CD14-positive monocyte (primary cell): ENCODE data around the gene SNX1. TPM values are rescaled to one million over a fixed set of nuclear protein-coding genes. Genes with fewer than 3 reads are reported as not detected.

ENCODE experiments used
- DNase-seq, 3 donors: peaks; one replicate each; pipeline ENCODE4 v3.0.0-alpha.2; 2011 to 2022
- H2AFZ ChIP-seq: 2 replicates; pipeline ENCODE4 v1.6.0; 2012; ENCODE audit warnings: mild to moderate bottlenecking, low read depth, low read length, inconsistent platforms; ENCODE audit not compliant: insufficient read depth, poor library complexity, severe bottlenecking
- H3K27ac ChIP-seq, 2 donors: 1 replicate in 1 of 2; 2 replicates in 1 of 2; pipeline ENCODE4 v1.5.1; 2012 to 2013; ENCODE audit warnings: low read length in 2 of 2, control low read depth in 1 of 2, inconsistent platforms in 1 of 2, low read depth in 1 of 2, mild to moderate bottlenecking in 1 of 2
- H3K27me3 ChIP-seq, 2 donors: one replicate each; pipeline versions ENCODE4 v1.6.0 to v1.6.1; 2011 to 2013; ENCODE audit warnings: low read length in 2 of 2; ENCODE audit not compliant: control insufficient read depth in 2 of 2, insufficient read depth in 2 of 2
- H3K36me3 ChIP-seq, 2 donors: replicated peaks in 1 of 2; 1 replicate in 1 of 2; 2 replicates in 1 of 2; pipeline versions ENCODE4 v1.5.1 to v1.6.1; 2012 to 2013; ENCODE audit warnings: low read length in 2 of 2, control low read depth in 1 of 2, inconsistent platforms in 1 of 2, mild to moderate bottlenecking in 1 of 2; ENCODE audit not compliant: insufficient read depth in 2 of 2, control insufficient read depth in 1 of 2
- H3K4me1 ChIP-seq, 2 donors: 1 replicate in 1 of 2; 2 replicates in 1 of 2; pipeline versions ENCODE4 v1.5.1 to v1.6.1; 2012 to 2013; ENCODE audit warnings: low read length in 2 of 2, control low read depth in 1 of 2, inconsistent platforms in 1 of 2, mild to moderate bottlenecking in 1 of 2, moderate library complexity in 1 of 2; ENCODE audit not compliant: insufficient read depth in 2 of 2, control insufficient read depth in 1 of 2
- H3K4me2 ChIP-seq: replicated peaks from 2 replicates; pipeline ENCODE3; 2012; ENCODE audit warnings: low read length, moderate library complexity, mild to moderate bottlenecking; ENCODE audit not compliant: poor library complexity, severe bottlenecking; ENCODE audit errors: extremely low read depth
- H3K4me3 ChIP-seq, 3 experiments: fragments of 200-600 bp in 1 of 3; sonication (generic) in 1 of 3; replicated peaks in 1 of 3; 1 replicate in 2 of 3; 2 replicates in 1 of 3; pipeline ENCODE4 v1.5.1; 2011 to 2013; ENCODE audit warnings: low read length in 3 of 3, mild to moderate bottlenecking in 3 of 3, control low read depth in 2 of 3, low read depth in 2 of 3, inconsistent platforms in 1 of 3, moderate library complexity in 1 of 3
- H3K79me2 ChIP-seq: 2 replicates; pipeline ENCODE4 v1.6.0; 2012; ENCODE audit warnings: mild to moderate bottlenecking, control low read depth, inconsistent platforms, low read length, moderate library complexity; ENCODE audit not compliant: insufficient read depth
- H3K9ac ChIP-seq: 2 replicates; pipeline ENCODE4 v1.6.0; 2017; ENCODE audit warnings: low read length, mild to moderate bottlenecking; ENCODE audit not compliant: insufficient read depth, poor library complexity, severe bottlenecking
- H3K9me3 ChIP-seq, 2 donors: replicated peaks in 1 of 2; 1 replicate in 1 of 2; 2 replicates in 1 of 2; pipeline versions ENCODE4 v1.5.1 to v1.6.1; 2012 to 2013; ENCODE audit warnings: low read length in 2 of 2, control low read depth in 1 of 2; ENCODE audit not compliant: control insufficient read depth in 1 of 2, insufficient read depth in 1 of 2
- H4K20me1 ChIP-seq: 2 replicates; pipeline ENCODE4 v1.6.0; 2012; ENCODE audit warnings: mild to moderate bottlenecking, low read length, control low read depth, moderate library complexity; ENCODE audit not compliant: insufficient read depth
- H3K27ac Mint-ChIP-seq, 7 donors: one replicate each; pipeline ENCODE4 v1.8.0; 2020; ENCODE audit warnings: mild to moderate bottlenecking in 7 of 7, mixed read lengths in 7 of 7, moderate library complexity in 6 of 7, inconsistent platforms in 2 of 7
- H3K27me3 Mint-ChIP-seq, 3 donors: one replicate each; pipeline ENCODE4 v1.8.0; 2021 to 2022; ENCODE audit warnings: low read depth in 3 of 3, mild to moderate bottlenecking in 3 of 3, mixed read lengths in 3 of 3, moderate library complexity in 3 of 3, inconsistent platforms in 1 of 3
- H3K36me3 Mint-ChIP-seq, 2 donors: one replicate each; pipeline ENCODE4 v1.8.0; 2020; ENCODE audit warnings: mixed read lengths in 2 of 2, inconsistent platforms in 1 of 2, mild to moderate bottlenecking in 1 of 2
- H3K4me1 Mint-ChIP-seq: one replicate; pipeline ENCODE4 v1.8.0; 2020; ENCODE audit warnings: mild to moderate bottlenecking, mixed read lengths
- H3K4me3 Mint-ChIP-seq, 2 donors: one replicate each; pipeline ENCODE4 v1.8.0; 2020; ENCODE audit warnings: mild to moderate bottlenecking in 2 of 2, mixed read lengths in 2 of 2, moderate library complexity in 1 of 2
- H3K9me3 Mint-ChIP-seq, 7 donors: one replicate each; pipeline ENCODE4 v1.8.0; 2020 to 2022; ENCODE audit warnings: mixed read lengths in 7 of 7, mild to moderate bottlenecking in 6 of 7, moderate library complexity in 6 of 7, inconsistent platforms in 2 of 7
- CTCF ChIP-seq: fragments of 200-600 bp; IDR thresholded peaks from one replicate; pipeline ENCODE4 v1.8.0; 2022; ENCODE audit warnings: antibody characterized with exemption, mild to moderate bottlenecking
- WGBS: methylation state at CpG from one replicate; pipeline ENCODE4 v1.1.5; 2013; ENCODE audit warnings: missing lambda C conversion rate; ENCODE audit not compliant: insufficient coverage; 5-methylcytosine and 5-hydroxymethylcytosine counted together
- intact Hi-C, 2 donors: fragments of 100-400 bp; cut with micrococcal nuclease; formaldehyde crosslinking; loops; one replicate each; pipeline versions ENCODE4 v1.15.0 to v1.15.1; 2023
- polyA plus RNA-seq, 3 donors: library from polyadenylated mRNA; depleted of rRNA in 1 of 3; unstranded in 2 of 3; stranded (reverse) in 1 of 3; fragments of 300-500 nt in 2 of 3; fragments of >200 nt in 1 of 3; fragmentation: Illumina TruSeq in 2 of 3; gene quantifications; 1 replicate in 2 of 3; 2 replicates in 1 of 3; pipeline ENCODE4 v1.2.3, GENCODE V29; 2012 to 2021

The SNX1 gene
- polyA plus RNA-seq, 3 donors = 104 to 115 (median 115) TPM

- Histone ChIP-seq H2AFZ (no peak overlapping the region), H3K9me3 (peaks cover 0 to 5% of the 10 kb centered on the region in 2 donors)
These were observed 35.1 kb upstream of the SNX1 start for GRCh38 chr15:64060716-64061115.

GRCh38 chr15:64066451-64066850 is 29.3 kb upstream of the SNX1 start:
- no peaks in the 10 kb centered on the region for H4K20me1 ChIP-seq
- intact Hi-C loops = loop anchor here (5.0 kb wide), 2 partner anchors 174 to 314 kb away; no protein-coding TSS in a partner anchor
- H3K4me3 ChIP-seq = no peak overlapping the region
- Mint-ChIP-seq H3K9me3 (peaks cover 0 to 2% (median 0%) of the 10 kb centered on the region in 7 donors), H3K27me3 (no peaks in the 10 kb centered on the region), H3K4me1 (peaks cover 30% of the 10 kb centered on the region), H3K36me3 (peaks cover 2 to 3% of the 10 kb centered on the region in 2 donors), H3K27ac (no peak overlapping the region), H3K4me3 (no peak overlapping the region)
- no peak overlapping the region for H3K27ac ChIP-seq
- H3K79me2 ChIP-seq = no peaks in the 10 kb centered on the region
- no peaks in the 10 kb centered on the region for H3K9me3 ChIP-seq
- no peaks in the 10 kb centered on the region for H3K27me3 ChIP-seq
- H2AFZ ChIP-seq = no peak overlapping the region
- WGBS = no CpG with 5 or more reads among the region's 1 CpG
- peak in 1 of 3 donors; percentile 21 for DNase-seq
- H3K4me2 ChIP-seq = no peak overlapping the region
- peaks cover 0 to 7% of the 10 kb centered on the region in 2 donors for H3K36me3 ChIP-seq
- H3K9ac ChIP-seq = no peak overlapping the region
- no peak for TF ChIP-seq CTCF
- peaks cover 20 to 30% of the 10 kb centered on the region in 2 donors for H3K4me1 ChIP-seq

More at GRCh38 chr15:64060716-64061115, 35.1 kb upstream of the SNX1 start:
- DNase-seq = no peak
- Mint-ChIP-seq H3K4me1 (peaks cover 8% of the 10 kb centered on the region), H3K9me3 (peaks cover 0 to 12% (median 0%) of the 10 kb centered on the region in 7 donors), H3K27me3 (peaks cover 0 to 1% (median 0%) of the 10 kb centered on the region in 3 donors), H3K4me3 (no peak overlapping the region), H3K36me3 (no peaks in the 10 kb centered on the region), H3K27ac (no peak overlapping the region)
- Histone ChIP-seq H3K9ac (no peak overlapping the region), H3K27me3 (no peaks in the 10 kb centered on the region), H4K20me1 (no peaks in the 10 kb centered on the region), H3K27ac (no peak overlapping the region), H3K4me1 (peaks cover 8 to 9% of the 10 kb centered on the region in 2 donors), H3K36me3 (no peaks in the 10 kb centered on the region), H3K79me2 (no peaks in the 10 kb centered on the region), H3K4me2 (no peak overlapping the region), H3K4me3 (no peak overlapping the region)
- no peak for TF ChIP-seq CTCF
- intact Hi-C loops = no loop called here
- 94% methylated on average over 26 of the region's 29 CpGs for WGBS
